Activated T-cell treated with anti-CD3 and anti-CD28 coated beads, Interleukin-2, amount 50 U/mL, for 1 hour (primary cell): ENCODE measurements around the gene PRKAA1.
"Not testable (repeated sequence)": the region's sequence is repeated elsewhere in the genome, so short reads cannot be mapped to it uniquely, and the experiment has no call there.

Source experiments
- DNase-seq: peaks from one replicate; pipeline ENCODE4 v3.0.0-alpha.2; 2020

Gene PRKAA1

DNA sequence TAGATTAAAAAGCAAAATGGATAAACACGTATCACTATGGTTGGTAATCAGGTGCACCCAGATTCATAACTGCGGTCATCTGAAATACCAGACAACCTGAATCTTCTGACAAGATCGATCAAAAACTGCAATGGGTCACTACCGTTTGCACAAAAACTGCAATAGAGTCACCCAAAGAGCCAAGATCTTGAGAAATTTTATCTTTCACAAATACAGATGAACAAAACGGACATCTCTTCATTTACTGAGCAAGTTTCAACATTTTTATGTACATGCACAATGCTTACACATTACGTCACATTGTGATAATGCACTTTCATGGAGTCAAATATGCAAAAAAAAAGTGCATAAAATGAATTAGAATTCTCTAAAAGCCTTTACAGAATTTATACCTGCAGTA lies 18.6 kb downstream of the PRKAA1 start:
- no peak for DNase-seq

- no peak for DNase-seq
These were observed 20.0 kb downstream of the PRKAA1 start for GRCh38 chr5:40778133-40778532.

DNA sequence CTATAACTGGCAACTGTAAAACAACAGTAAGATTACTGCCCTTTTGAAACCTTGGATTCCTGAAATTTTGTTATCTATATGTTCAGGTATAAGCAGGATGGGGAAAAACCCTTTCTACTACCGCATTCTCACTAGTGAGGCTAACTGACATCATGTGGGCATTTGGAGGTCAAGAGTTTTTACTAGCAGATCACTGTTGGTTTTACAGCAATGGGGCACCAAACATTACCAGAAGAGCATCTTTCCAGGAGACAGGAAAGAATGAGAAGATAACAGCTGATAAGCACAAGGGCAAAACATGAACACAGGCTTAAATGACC lies 21.6 kb downstream of the PRKAA1 start:
- DNase-seq = no peak

DNA sequence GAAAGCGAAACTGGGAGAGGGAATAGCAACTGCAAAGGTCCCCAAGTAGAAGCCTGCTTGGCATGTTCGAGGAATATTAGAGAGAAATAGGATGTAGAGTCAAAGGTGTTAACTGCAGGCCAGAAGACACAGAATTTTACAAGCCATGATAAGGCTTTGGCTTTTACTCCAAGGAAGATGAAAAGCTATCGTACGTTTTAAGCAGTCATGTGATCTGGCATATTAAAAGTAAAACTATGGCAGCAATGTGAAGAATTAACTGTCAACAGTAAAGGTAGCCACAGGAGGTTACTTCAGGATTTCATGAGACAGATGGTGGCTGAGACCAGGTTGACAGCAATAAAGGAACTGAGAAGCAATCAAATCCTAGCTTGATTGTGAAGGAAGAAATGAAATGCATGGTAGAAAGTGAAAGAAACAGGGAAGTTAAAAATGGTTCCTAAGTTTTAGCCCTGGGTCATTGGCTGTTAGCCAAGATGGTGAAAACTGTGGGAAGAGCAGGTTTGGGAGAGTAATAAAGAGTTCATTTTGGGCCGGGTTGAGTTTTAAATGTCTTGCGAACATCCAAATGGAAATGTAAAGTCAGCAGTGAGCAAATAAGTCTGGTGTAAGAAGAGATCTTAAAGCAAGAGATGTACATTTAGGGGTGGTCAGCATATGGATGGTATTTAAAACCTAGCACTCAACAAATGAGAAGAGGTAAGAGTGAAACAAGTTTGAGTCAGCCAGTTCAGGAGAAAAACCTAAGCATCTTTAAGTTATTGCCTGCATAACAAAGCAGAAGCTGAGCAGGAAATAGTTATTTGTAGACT lies 22.1 kb downstream of the PRKAA1 start:
- DNase-seq = no peak

DNA sequence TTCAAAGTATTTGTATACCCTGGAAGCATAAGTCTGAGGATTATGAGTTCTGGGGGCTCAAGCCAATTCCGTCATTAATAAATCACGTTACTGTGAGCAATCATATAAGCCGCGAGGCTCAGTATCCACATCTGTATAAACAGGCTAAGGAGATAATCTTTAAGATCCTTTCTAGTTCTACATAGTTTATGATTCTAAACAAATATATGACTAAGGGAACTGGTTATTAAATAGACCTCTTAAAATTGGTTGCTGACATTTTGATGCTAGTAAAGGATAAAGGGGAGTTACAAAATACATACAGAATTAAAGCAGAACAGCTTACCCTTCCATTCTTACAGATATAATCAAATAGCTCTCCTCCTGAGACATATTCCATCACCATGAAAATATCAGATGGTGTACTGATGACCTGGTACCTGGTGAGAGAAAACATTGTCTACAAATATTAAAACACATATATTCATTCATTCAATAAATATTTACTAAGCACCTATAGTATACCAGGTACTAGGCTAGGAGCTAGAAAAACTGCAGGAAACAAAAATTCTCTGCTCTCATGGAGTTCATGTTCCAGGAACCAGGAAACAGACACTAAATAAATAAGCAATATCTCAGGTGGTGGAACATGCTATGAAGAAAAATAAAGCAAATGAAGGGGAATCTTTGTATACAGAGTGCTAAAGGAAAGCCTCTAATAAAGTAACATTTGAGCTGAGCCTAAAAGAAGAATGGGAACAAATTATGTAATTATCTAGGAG lies 22.9 kb downstream of the PRKAA1 start:
- DNase-seq = no peak

GRCh38 chr5:40774623-40775022 lies 23.6 kb downstream of the PRKAA1 start:
- no peak for DNase-seq

GRCh38 chr5:40770764-40771163 lies 27.4 kb downstream of the PRKAA1 start:
- DNase-seq = no peak

DNA sequence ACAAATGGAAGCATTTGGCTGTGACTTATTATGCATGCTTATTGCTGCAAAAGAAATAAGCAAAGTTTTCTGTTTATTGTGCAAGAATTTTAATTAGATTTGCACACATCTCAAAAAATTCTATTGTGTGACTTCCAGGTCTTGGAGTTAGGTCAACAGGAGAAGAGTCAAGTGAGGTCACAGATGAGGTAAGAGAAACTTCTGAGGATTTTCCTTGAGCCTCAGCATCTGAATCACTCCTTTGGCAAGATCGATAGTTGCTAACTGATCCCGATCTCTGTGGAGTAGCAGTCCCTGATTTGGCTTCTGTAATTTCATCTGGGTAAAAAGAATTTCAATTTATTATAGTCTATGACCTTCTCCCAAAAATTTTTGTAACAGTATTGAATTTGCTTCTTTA lies 35.5 kb downstream of the PRKAA1 start:
- no peak for DNase-seq

DNA sequence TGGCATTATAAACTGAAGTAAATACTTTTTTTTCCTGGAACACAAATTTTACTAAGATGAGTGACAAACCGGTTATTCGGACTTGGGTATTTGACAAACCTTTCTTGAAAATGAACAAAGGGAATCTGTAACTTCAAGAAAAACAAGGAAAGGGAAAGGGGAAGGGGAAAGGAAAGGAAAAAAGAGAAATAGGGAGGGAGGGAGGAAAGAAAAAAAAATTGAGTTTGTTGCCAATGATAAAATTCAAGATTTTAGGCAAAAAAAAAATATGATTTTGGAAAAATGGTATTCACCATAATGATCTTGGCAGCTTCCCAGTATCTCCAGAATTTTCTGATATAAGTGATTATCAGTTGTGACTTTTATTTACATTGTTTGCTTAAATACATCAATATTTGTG lies 40.8 kb downstream of the PRKAA1 start:
- DNase-seq = no peak

- peak; percentile 93 for DNase-seq
These were observed 42.5 kb downstream of the PRKAA1 start, which contains the start of gene TTC33 for GRCh38 chr5:40755407-40756365. Gene TTC33 (minus strand): TSS chr5:40755961. CDS start chr5:40747018, 8,943 bp downstream.

DNA sequence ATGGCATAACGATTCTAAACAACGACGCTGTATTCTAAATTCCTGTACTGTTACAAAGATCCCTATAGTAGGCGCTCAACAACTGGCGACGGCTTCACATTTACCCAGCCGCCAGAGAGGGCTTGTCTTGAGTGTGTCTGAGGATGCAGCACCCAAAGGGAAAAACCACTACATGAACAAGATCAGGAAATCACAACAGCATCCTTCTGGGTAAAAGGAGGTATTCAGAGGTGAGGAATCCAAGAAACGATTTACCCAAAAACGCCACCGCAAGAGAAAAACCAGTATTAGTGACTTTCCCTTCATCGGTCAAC lies 43.1 kb downstream of the PRKAA1 start:
- peak; percentile 62 for DNase-seq

DNA sequence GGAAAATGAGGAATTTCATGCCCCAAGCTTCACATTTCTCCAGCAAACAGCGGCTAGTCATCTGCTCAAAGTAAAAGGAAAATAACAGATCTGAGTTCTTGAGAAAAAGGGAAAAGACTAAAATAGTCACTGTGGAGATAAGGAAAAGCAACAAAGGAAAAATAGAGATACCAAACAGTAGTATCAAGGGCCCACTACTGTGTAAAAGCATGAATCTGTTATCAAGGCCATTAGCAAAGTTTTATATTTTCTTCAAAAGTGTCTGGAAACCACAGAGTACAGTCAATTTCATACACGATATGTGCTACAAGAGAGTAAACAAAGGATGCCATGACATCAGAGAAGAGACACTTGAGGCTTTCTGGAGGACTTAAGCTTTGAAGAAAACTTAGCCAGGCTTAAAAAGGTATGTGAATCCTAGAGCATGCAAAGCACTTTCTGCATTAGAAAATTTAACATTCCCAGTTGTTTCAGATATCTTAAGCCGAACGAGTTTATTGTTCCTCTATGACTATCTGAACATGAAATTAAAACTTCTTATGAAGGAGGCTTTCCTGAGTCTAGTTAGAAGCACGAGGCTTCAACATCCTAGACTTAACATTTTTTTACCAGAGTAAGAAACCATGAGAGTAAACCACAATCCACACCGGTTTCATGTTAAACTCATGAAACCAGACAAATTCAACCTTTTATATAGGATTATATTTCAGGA lies 43.6 kb downstream of the PRKAA1 start:
- no peak for DNase-seq

- no peak for DNase-seq
These were observed 51.5 kb downstream of the PRKAA1 start for GRCh38 chr5:40746703-40747102.

DNA sequence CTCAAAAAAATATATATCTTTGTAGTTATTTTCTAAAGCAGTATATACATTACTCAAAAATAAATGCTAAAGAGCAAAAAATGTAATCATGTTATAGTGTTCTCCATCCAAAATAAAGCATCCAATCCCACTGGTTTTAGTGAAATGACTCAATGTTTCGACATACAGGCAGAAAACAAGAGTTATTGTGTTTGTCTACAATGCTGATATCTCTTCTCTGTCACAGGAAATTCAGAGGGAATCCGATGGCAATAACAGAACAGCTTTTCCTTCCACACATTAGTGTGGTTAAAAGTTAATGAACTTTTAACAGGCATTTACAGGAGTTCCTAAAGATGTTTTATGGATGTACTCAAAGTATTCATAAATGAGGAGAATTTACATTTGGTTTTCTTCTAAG lies 54.4 kb downstream of the PRKAA1 start:
- no peak for DNase-seq

- no peak for DNase-seq
These were observed 59.7 kb downstream of the PRKAA1 start for GRCh38 chr5:40738502-40738901.

- no peak for DNase-seq
These were observed 61.9 kb downstream of the PRKAA1 start for GRCh38 chr5:40736103-40736875.

DNA sequence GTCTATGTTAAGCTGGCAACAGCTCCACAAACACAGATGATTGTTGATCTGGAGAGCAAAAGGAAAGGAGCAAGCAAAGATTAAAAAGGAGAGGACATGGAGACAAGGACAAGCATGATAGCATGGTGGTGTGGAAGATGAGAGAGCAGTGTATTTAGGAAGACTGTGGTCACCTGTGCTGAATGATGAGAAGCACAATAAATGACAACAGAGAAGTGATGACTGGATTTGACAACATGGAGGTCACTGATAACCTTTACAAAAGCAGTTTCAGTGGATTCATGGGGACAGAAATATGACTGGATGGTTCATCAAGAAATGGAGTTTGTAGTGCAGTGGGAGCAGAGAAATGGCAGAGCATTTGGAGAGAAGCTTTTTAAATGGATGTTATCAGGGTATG lies 62.6 kb downstream of the PRKAA1 start:
- DNase-seq = no peak

DNA sequence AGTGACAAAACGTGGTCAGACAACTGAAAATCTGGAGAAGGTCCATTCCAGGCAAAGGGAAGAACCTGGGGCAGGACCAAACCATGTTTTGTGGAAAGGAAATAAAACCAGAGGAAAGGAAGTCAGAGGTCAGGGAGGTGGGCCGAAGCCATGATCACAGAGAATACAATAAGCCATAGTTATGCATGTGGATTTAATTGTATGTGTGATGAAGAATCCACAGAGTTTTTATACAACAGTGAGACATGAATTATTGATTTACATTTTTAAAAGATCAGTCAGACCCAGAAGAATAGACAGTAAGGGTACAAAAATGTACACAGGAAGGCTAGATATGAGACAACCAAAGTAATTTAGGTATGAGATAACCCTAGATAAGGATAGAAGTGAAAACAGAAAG lies 63.2 kb downstream of the PRKAA1 start:
- DNase-seq = no peak

DNA sequence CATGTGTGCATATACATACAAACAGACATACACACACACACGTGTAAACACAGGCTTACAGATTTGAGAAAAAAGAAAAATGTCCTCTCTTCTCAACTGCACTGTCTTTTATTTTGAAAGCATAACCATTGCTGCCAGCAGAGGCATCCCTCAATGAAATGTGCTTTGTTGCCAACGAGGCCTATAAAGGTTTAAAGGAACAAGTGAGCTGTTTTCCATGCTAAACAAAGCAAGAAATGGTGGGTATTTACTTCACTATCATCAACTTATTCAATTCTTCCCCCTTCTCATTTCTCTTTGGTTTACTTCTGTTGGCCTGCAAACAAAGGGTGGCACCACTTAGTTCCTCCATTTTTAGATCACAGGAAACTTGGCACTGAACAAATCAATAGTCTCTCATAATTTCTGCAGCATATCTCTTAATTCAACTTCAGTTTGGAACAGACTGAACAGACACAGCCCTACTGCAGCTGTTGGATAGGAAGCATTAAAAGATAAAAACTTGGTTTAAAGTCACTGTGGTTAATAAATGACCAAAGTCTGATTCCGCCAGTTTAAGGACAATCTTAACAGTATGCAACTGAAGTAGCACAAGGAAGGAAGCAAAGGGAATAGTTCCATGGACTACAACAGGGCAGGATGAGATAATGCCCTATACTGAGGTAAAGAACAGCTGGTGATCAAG lies 64.2 kb downstream of the PRKAA1 start:
- no peak for DNase-seq

DNA sequence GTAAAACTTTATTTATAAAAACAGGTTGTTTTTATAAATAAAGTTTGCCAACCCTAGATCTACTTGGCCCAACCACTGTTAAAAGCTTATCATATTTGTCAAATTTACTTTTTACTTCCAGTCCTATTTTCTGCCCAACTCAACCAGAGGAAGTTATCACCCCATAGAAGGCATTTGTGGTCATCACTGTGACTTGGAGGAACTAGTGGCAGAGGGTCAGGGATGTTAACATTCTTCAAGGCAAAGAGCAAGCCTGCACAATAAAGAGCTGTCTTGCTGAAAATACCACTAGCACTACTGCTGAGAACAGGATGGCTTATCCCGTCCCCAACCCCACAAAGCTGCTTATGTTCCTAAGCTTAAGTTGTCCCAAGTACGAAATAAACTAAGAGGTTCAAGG lies 64.7 kb downstream of the PRKAA1 start:
- no peak for DNase-seq

DNA sequence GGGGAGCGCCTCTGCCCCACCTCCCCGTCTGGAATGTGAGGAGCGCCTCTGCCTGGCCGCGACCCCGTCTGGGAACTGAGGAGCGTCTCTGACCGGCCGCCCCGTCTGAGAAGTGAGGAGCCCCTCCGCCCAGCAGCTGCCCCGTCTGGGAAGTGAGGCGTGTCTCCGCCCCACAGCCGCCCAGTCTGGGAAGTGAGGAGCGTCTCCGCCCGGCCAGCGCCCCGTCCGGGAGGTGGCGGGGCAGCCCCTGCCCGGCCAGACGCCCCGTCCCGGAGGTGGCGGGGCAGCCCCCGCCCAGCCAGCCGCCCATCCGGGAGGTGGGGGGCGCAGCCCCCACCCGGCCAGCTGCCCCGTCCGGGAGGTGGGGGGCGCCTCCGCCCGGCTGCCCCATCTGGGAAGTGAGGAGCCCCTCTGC lies 75.7 kb downstream of the PRKAA1 start:
- DNase-seq = not testable (repeated sequence)
